AG10803 (cell line): ENCODE measurements around the gene KRT6C.

Experiments
- DNase-seq: peaks from one replicate; pipeline ENCODE4 v3.0.0; 2010; ENCODE audit warnings: low read depth
- H3K4me3 ChIP-seq: 2 replicates; pipeline ENCODE4 v1.5.1; 2011; ENCODE audit warnings: mild to moderate bottlenecking, low read length, control low read depth
- CTCF ChIP-seq: conservative IDR thresholded peaks from 2 replicates; pipeline ENCODE4 v1.5.1; 2011; ENCODE audit warnings: mild to moderate bottlenecking, low read length, control low read depth, inconsistent platforms

The KRT6C gene

DNA sequence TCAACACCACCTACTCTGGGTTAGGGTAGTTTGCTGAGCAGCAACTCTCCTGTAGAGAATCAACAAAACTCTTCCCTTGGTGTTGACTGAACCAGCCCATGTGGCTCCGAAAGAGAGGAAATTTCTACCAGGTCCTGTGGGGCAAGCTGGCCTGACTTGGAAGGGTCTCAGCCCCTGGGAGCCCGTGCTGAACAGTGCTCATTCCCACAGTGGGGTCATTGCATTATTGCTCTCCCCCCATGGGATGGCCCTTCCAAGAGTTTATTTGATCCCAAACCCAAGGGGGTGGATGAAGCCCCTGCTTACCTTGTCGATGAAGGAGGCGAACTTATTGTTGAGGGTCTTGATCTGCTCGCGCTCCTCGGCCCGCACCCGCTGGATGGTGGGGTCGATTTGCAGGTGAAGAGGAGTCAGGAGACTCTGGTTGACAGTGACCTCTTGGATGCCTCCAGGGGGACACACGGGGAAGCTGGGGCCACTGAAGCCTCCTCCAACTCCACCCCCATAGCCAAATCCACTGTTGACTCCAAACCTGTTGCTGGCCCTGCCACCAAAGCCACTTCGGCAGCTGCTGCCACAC is 40.0 kb downstream of the KRT6C start:
- H3K4me3 ChIP-seq = no peak overlapping the region
- DNase-seq = no peak
- TF ChIP-seq CTCF = no peak

DNA sequence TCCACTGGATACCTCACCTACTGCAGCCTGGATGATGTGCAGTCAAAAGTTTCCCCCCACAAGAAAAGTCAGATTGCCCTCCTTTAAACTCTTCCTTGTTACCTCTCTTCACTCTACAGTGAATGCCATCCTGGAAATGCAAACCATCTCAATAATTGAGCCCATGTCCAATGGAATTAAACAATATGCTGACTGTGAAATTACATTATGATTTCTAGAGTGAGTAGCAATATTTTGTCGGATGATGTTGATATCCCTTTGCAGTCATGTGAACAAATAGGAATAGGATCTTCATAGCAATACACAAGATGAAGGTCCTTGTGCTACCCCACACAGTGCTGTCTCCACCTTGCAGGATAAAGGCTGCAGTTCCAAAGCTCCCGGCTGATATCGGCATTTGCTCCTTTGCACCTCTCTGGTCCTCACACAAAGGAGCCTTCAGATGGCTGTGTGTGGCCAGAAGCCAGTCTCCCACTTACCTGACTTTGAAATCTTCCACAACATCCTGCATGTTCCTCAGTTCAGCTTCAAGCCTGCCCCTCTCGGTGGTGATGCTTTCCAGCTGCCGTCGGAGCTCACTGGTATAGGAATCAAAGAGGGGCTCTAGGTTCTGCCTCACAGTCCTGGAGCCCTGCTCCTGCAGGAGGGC is 40.9 kb downstream of the KRT6C start:
- no peak for TF ChIP-seq CTCF
- no peak for DNase-seq
- H3K4me3 ChIP-seq = no peak overlapping the region

DNA sequence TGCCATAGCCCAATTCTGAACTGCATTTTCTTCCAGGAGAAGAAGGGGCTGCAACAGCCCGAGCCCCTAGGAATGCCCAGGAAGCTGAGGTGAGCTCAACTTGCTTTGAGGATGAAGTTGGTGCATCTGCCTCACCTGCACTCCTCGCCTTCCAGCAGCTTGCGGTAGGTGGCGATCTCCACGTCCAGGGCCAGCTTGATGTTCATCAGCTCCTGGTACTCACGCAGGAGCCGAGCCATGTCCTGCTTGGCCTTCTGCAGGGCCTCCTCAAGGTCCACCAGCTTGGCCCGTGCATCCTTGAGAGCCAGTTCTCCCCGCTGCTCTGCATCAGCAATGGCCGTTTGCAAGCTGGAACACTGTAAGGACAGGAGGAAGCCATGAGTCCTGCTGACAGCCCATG is 45.5 kb downstream of the KRT6C start:
- H3K4me3 ChIP-seq = no peak overlapping the region
- TF ChIP-seq CTCF = no peak
- DNase-seq = no peak

- H3K4me3 ChIP-seq = no peak overlapping the region
- no peak for DNase-seq
- TF ChIP-seq CTCF = no peak
Measured at GRCh38 chr12:52427083-52427482, 46.5 kb downstream of the KRT6C start.

- H3K4me3 ChIP-seq = no peak overlapping the region
- DNase-seq = no peak
- TF ChIP-seq CTCF = no peak
Measured at GRCh38 chr12:52426034-52426433, 47.6 kb downstream of the KRT6C start.

DNA sequence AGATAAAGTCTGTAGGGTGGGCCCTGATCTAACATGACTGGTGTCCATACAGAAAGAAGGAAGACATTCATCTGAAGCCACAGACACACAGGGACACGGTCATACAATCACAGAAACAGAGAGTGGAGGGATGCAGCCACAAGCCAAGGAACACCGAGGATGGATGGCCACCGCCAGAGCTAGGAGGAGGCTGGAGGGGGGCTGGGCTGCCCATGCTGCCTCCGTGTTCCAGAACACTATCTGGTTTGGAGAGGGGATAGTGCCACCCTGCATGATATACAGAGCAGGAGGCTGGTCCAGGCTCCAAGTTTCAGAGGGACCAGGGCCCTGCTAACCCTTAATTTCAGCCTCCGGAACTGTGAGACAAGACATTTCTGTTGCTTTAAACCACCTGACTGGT is 48.1 kb downstream of the KRT6C start:
- no peak for DNase-seq
- no peak overlapping the region for H3K4me3 ChIP-seq
- TF ChIP-seq CTCF = no peak
